Endothelial cell (in vitro differentiated cells): ENCODE data around the gene ISCA1. TPM values are rescaled to one million over a fixed set of nuclear protein-coding genes. Genes with fewer than 3 reads are reported as not detected.
"Not testable (repeated sequence)": the region's sequence is repeated elsewhere in the genome, so short reads cannot be mapped to it uniquely, and the experiment has no call there.

Experiments used
- DNase-seq: peaks from one replicate; pipeline ENCODE4 v3.0.0; 2021; ENCODE audit warnings: low spot score
- H3K27ac Mint-ChIP-seq: one replicate; pipeline ENCODE4 v1.8.0; 2021; ENCODE audit warnings: mixed read lengths, inconsistent platforms; ENCODE audit not compliant: unreplicated experiment
- H3K27me3 Mint-ChIP-seq: one replicate; pipeline ENCODE4 v1.8.0; 2021; ENCODE audit warnings: mild to moderate bottlenecking, moderate library complexity, mixed read lengths, inconsistent platforms; ENCODE audit not compliant: unreplicated experiment
- H3K36me3 Mint-ChIP-seq: one replicate; pipeline ENCODE4 v1.8.0; 2021; ENCODE audit warnings: mild to moderate bottlenecking, low read depth, mixed read lengths, inconsistent platforms; ENCODE audit not compliant: unreplicated experiment
- H3K4me1 Mint-ChIP-seq: one replicate; pipeline ENCODE4 v1.8.0; 2021; ENCODE audit warnings: mild to moderate bottlenecking, mixed read lengths, inconsistent platforms; ENCODE audit not compliant: unreplicated experiment
- H3K4me3 Mint-ChIP-seq: one replicate; pipeline ENCODE4 v1.8.0; 2021; ENCODE audit warnings: mild to moderate bottlenecking, mixed read lengths, inconsistent platforms; ENCODE audit not compliant: unreplicated experiment
- H3K9me3 Mint-ChIP-seq: one replicate; pipeline ENCODE4 v1.8.0; 2021; ENCODE audit warnings: mixed read lengths, inconsistent platforms; ENCODE audit not compliant: unreplicated experiment
- total RNA-seq: library from RNA; stranded (reverse); fragmentation: NEBNext Ultra II Directional; extraction: Animal tissue kit (Norgen Biotek cat#: 25700); gene quantifications from one replicate; pipeline ENCODE4 v1.2.1, GENCODE V29; 2021; ENCODE audit not compliant: unreplicated experiment
- TF ChIP-seq, protein P1 (sequence below): fragments of 200-600 bp; sonication (generic); IDR thresholded peaks from one replicate; pipeline ENCODE4 v1.5.0; 2021; ENCODE audit warnings: antibody characterized with exemption; ENCODE audit not compliant: unreplicated experiment

Gene ISCA1
- total RNA-seq, 1 donor from 2014 or later, result 41.9 TPM

- H3K4me1 Mint-ChIP-seq, result no peaks in the 10 kb centered on the region
- H3K27ac Mint-ChIP-seq, result no peak overlapping the region
- TF ChIP-seq, protein P1, sequence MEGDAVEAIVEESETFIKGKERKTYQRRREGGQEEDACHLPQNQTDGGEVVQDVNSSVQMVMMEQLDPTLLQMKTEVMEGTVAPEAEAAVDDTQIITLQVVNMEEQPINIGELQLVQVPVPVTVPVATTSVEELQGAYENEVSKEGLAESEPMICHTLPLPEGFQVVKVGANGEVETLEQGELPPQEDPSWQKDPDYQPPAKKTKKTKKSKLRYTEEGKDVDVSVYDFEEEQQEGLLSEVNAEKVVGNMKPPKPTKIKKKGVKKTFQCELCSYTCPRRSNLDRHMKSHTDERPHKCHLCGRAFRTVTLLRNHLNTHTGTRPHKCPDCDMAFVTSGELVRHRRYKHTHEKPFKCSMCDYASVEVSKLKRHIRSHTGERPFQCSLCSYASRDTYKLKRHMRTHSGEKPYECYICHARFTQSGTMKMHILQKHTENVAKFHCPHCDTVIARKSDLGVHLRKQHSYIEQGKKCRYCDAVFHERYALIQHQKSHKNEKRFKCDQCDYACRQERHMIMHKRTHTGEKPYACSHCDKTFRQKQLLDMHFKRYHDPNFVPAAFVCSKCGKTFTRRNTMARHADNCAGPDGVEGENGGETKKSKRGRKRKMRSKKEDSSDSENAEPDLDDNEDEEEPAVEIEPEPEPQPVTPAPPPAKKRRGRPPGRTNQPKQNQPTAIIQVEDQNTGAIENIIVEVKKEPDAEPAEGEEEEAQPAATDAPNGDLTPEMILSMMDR, result no peak
- H3K9me3 Mint-ChIP-seq, result no peaks in the 10 kb centered on the region
- no peak for DNase-seq
- H3K36me3 Mint-ChIP-seq, result peaks cover 35% of the 10 kb centered on the region
- no peak overlapping the region for H3K4me3 Mint-ChIP-seq
- H3K27me3 Mint-ChIP-seq, result peaks cover 1% of the 10 kb centered on the region
These were observed 32.7 kb upstream of the ISCA1 start for GRCh38 chr9:86315078-86315477.

- H3K27me3 Mint-ChIP-seq, H3K27ac Mint-ChIP-seq, H3K4me1 Mint-ChIP-seq, H3K9me3 Mint-ChIP-seq, DNase-seq: not testable (repeated sequence)
- Mint-ChIP-seq H3K36me3 (peaks cover 44% of the 10 kb centered on the region), H3K4me3 (peak overlapping the region; percentile 65)
These were observed 30.6 kb upstream of the ISCA1 start for GRCh38 chr9:86312959-86313358.

GRCh38 chr9:86308687-86309086, 26.3 kb upstream of the ISCA1 start:
- no peak for DNase-seq
- H3K27ac Mint-ChIP-seq, result no peak overlapping the region
- H3K27me3 Mint-ChIP-seq, result peaks cover 1% of the 10 kb centered on the region
- H3K4me1 Mint-ChIP-seq, result peaks cover 1% of the 10 kb centered on the region
- H3K36me3 Mint-ChIP-seq, result peaks cover 34% of the 10 kb centered on the region
- no peak overlapping the region for H3K4me3 Mint-ChIP-seq
- H3K9me3 Mint-ChIP-seq, result no peaks in the 10 kb centered on the region
- TF ChIP-seq, protein P1, result no peak

- Mint-ChIP-seq H3K4me3 (no peak overlapping the region), H3K27me3 (no peaks in the 10 kb centered on the region), H3K27ac (no peak overlapping the region), H3K9me3 (no peaks in the 10 kb centered on the region), H3K36me3 (peaks cover 11% of the 10 kb centered on the region), H3K4me1 (peaks cover 5% of the 10 kb centered on the region)
- DNase-seq, result no peak
- TF ChIP-seq, protein P1, result no peak
These were observed 21.9 kb upstream of the ISCA1 start for GRCh38 chr9:86304236-86304730.

GRCh38 chr9:86303316-86303975, 21.1 kb upstream of the ISCA1 start:
- Mint-ChIP-seq H3K4me3 (no peak overlapping the region), H3K4me1 (peaks cover 5% of the 10 kb centered on the region), H3K27me3 (no peaks in the 10 kb centered on the region), H3K9me3 (no peaks in the 10 kb centered on the region), H3K27ac (no peak overlapping the region), H3K36me3 (peaks cover 11% of the 10 kb centered on the region)
- DNase-seq, result no peak
- TF ChIP-seq, protein P1, result no peak
